Activated CD4-positive, alpha-beta T cell treated with anti-CD3 and anti-CD28 coated beads, Interleukin-2, amount 50 U/mL, for 16 hours (primary cell): ENCODE measurements around the gene PAX4.
A peak's percentile ranks its signal among the peaks of the same experiment; 100 is the strongest.

Experiments used
- DNase-seq: peaks from one replicate; pipeline ENCODE4 v3.0.0-alpha.2; 2020

The PAX4 gene, protein sequence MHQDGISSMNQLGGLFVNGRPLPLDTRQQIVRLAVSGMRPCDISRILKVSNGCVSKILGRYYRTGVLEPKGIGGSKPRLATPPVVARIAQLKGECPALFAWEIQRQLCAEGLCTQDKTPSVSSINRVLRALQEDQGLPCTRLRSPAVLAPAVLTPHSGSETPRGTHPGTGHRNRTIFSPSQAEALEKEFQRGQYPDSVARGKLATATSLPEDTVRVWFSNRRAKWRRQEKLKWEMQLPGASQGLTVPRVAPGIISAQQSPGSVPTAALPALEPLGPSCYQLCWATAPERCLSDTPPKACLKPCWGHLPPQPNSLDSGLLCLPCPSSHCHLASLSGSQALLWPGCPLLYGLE

GRCh38 chr7:127618042-127618441 lies at the start of gene PAX4:
Gene PAX4 (minus strand): TSS chr7:127618142. CDS start chr7:127615928, 2,214 bp downstream.
- DNase-seq: no peak

DNA sequence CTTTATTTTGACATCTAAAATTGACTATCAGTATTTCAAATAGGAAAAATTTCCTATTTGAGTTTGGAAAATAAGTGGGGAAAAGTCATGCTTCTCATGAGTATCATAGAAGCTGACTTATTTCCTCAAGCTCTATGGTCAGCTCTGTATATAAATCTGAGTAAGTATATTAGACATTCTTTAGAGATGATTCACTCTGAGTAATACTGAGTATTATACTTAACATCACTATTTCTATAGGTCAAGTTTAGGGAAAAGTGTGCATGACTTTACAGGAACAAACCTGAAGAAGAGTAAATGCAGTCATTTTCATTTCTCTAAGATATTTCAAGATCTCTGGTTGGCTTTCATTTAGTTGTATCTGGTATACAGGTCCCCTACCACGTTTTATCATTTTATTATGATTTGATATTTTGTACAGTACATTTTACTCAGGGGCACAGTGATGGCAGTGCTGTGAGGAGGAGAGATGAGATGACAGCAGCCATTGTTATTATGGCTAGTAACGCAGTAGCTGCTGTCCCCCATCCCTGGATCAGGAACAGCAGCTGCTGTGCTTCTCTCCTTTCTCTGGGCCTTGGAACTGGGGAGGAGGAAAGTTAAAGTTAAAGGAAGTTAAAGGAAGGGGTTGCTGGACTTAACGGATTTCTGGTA lies 49.2 kb upstream of the PAX4 start:
- DNase-seq: peak; percentile 50

DNA sequence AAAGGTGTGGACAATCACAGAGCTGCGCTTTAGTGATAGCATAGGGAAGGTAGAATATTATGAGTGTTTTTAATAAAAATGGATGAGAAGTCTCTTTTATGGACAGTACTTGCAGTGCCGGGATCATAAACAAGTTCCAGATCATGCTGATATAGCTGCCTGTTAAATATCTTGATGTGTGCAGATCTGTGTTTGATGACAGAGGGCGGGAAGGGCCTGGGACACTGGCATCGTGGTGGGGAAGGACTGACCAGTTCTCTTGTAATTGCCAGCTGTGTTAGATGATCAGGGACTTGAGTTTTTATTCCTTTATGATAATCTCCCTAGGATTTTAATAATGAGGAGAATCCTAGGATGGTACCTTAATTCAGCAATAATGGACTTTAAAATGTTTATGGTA lies 48.7 kb upstream of the PAX4 start:
- no peak for DNase-seq

DNA sequence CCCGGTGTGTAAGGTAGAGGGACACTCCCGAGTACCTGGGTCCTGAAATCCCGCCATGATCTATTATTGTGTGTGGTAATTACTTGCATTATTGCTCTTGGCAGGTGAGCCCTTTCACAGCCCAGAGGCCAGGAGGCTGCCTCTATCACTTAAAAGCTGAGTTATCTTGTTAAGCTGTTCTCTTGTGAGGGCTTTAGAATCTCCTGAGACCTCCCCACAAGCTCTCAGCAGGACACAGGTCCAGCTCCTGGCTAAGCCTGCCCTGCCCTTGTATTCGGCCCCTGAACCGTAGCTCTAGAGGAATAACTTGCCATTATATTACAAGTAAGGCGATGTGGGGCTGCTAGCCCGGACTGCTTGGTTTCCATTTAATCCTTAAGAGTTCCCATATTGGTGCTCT lies 48.0 kb upstream of the PAX4 start:
- DNase-seq: no peak

DNA sequence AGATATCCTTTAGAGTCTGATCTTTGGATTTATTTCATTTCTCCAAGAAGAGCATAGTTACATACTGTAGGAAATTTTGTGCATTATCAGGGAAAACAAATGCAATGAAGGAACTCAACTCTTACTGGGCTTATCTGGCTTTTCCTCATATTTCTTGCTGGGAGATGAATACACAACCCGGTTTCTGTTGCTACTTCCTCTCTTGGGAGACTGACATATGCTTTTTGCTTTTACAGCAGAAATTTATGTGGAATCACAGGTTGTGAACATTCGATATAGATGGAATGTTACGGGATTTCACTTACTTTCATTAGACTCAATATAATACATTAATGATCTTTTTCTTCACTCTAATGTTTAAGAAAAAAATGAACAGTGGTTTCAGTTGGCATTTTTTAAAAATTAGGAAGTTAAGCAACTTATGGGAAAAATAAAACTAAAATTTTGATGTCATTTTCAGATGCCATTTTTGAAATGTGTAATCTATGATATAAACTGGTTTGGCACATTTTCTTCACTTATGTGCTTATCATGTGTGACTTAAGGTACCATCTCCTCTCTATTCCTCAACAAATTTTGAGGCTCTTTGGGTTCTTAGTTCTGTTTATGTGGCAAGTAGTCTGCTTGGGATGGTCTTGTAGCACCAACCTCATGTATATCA lies 41.2 kb upstream of the PAX4 start:
- no peak for DNase-seq

DNA sequence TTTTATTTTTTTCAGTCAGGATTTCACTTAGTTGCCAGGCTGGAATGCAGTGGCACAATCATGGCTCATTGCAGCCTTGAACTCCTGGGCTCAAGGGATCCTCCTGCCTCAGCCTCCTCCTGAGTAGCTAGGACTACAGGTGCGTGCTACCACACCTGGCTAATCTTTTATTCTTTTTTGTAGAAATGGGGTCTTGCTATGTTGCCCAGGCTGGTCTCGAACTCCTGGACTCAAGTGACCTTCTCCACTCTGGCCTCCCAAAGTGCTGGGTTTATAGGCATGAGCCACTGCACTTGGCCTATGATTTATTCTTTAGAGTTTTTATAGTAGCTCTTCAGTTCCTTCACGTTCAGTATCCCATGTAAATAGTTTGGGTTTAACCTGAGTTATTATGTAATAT lies 39.6 kb upstream of the PAX4 start:
- no peak for DNase-seq

DNA sequence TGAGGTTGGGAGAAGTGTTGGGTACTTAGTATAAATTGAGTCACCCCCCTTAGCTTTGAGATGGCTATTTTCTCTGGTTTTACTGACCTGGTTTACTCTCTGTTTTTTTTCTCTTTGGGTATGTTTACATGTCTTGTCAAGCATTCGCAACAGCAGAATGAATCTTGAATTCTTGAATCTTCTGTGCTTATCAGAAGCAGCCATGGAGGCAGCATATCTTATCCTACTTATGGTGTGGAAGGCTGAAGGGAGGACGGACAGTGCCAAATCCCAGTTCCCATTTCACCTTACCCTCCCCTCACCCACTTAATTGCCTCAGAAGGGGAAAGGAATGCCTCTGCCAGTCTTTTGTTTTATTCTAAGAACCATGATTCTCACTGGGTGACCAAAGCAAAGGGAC lies 37.8 kb upstream of the PAX4 start:
- no peak for DNase-seq

DNA sequence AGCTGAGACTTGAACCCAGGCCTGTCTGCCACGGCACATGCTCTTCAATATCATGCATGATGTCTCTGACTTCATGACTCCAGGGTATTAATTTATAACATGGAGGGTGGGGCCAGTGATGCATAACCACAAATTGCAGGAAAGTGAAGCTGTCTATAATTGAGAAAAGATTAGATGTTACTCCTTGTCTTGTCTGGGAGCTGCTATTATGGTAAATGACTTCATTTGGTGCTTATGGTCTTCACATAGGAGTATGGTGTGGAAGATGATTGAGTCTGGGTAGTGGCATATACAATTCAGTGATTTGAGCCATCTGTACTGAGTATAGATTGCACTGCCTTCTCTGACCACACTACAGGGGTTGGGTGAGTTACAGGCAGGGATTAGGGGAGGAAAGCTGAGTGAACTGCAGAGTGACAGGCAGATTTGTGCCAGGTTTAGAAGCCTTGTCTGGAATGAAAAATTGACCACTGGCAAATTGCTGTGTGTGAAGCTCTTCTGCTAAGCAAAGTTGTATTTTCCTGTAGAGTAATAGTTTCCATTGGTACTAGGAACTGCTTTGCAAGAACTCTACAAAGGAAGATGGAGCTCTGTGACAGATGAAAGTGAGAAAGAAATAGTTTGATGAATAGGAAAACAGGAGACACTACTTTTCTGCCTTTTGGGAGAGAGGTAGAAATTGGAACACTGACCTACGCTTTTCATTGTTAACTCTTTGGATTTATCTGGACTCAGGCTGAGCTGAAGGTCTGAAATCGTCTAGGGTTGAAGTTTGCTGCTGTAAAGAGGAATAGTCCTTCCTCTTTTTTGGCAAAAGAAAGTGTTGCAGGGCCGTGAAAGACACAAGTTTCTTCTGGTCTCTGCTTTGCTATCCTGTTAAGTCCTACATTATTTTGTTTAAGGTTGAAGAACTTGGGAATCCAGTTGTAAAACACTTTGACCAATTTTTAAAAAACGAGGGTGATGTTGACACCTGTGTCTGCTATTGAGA lies 36.8 kb upstream of the PAX4 start:
- peak; percentile 27 for DNase-seq

DNA sequence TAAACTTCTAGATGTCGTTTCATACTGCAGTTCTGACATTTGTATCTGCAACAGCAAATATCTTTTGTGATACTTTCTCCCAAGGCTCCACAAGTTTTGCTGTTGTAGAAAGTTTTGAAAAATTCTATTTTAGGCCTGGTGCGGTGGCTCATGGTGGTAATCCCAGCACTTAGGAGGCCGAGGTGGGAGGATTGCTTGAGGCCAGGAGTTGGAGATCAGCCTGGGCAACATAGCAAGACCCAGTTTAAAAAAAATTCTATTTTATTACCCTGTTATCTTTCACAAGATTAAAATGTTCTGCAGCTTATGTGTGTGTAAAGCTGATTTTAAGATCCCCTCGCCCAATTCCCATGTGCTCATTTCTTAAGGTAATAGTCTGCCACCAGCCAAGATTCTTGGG lies 35.5 kb upstream of the PAX4 start:
- no peak for DNase-seq

DNA sequence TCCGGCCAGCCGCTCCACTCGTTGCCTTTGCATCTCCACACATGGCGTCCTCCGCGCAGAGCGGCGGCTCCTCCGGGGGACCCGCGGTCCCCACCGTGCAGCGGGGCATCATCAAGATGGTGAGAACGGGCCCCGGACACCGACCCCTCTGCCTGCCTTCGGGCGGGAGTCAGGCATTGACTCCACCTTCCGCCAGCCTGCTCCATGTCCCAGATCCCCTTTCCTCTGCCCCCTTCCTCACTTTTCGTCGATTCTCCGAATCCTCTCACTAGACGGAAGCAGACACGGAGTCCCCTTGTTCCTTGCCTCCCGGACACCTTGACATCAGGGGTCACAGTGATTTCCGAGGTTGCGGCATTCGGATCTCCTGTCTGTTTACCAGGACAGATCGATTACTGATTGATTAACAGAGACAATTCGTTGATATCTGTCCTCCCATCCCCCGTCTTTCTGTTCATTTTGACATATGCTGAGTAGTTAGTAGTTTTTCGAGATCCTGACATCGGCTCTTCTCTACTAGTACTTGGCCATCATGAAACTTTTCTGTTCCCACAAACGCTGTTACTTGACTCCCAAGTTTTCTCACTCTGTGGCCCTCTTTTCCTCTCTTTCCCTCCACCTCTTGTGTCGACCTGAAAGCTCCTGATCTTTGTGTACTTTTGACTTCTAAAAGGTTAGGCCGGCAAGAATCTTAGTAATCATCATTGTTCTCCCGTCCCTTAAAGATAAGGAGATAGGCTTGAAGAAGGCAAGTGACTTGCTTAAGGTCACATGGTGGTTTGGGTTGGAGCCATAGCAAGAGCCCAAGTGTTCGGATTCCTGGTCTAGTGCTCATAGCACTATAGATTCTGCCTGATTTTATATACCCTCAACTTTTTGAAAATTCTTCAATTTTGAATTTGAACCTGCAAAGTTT lies 34.6 kb upstream of the PAX4 start:
- DNase-seq: peak; percentile 21

DNA sequence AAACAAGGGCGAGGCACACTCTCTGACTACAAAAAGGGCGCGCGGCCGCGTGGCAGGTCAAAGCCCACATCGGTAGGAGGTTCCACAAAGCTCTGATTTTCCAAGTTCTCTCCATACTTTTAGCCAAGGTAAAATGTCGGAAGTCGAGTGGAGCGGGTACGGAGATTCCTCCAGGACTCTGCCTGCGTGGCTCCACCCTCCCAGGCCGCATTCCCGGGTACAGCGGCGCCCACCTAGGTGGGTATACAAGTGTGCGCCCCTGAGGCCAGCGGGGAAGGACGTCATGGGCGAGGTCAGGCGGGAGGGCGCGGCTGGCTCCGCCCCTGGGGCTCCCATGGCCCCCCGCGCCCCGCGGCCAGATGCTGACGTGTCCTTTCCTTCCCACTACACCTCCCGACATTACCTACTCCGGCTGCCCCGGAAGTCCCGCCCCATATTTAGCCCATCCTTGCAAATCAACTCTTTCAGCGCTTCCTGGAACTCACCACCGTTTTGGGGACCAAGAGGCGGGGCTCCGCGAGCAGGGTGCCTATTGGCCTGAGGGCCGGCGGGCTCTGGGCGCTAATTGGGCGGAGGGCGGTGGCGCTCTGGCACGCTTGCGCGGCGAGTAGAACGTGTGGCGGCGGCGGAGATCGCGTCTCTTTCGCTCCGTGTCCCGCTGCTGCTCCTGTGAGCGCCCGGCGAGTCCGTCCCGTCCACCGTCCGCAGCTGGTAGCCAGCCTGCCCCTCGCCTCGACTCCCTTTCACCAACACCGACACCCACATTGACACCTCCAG lies 33.8 kb upstream of the PAX4 start, which contains the start of gene SND1:
Gene SND1, plus strand, starts transcription at position 639 of the 777 bp plus-strand sequence. CDS start 180 bp downstream, outside the sequence.
- DNase-seq: peak; percentile 100

DNA sequence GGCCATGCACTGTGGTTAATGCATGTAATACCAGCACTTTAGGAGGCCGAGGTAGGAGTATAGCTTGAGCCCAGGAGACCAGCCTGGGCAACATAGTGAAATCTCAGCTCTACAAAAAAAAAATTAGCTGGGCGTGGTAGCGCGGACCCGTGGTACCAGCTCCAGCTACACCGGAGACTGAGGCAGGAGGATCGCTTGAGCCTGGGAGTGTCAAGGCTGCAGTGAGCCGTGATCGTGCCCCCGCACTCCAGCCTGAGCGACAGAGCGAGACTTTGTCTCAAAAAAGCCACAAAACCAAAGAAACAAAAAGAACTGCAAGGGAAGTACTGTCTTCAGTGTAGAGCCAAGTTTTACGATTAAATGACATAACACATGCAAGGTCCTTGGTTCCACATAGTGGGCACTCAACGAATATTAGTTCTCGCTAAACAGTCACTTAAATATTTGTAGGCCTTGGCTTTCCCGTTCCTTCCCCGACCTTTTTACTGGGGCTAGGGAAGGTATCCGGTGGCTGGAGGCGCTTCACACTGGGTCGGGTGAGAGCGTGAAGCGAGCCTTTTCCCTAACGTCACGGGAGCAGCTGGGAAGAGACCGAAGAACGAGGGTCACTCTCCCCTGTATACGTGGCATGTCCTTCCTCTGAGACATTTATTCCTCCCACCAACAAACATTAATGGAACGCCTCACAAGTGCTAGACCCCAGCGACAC lies 33.1 kb upstream of the PAX4 start:
- DNase-seq: no peak

DNA sequence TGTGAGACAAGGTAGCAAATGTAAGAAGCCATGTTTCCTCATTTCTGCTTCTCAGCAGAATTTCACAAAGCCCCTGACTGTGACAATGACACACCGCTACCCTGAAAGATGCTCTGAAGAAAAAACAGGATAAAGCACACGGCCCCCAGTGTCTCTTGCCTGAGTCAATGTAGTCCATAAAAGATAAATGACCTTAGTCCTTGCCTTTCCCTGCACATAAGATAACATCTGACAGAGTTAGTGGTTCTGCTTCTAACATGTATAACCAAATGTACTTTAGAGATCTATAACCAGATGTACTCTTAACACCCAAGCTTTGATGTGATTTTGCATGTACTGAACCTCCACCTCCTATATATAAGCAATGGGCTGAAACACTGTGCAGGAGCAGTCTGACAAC lies 31.0 kb upstream of the PAX4 start:
- no peak for DNase-seq

DNA sequence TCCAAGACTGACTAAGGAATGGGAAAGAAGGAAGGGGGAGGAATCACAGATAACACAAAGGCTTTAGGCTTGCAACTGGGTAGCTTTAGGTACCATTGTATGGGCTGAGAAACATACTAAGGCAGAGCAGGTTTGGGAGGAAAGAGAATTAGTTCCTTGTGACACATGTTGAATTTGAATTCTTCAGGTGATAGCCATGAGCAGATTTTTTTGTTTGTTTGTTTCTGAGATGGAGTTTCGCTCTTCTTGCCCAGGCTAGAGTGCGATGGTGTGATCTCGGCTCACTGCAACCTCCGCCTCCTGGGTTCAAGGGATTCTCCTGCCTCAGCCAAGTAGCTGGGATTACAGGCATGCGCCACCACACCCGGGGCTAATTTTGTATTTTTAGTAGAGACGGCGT lies 29.7 kb upstream of the PAX4 start:
- no peak for DNase-seq

DNA sequence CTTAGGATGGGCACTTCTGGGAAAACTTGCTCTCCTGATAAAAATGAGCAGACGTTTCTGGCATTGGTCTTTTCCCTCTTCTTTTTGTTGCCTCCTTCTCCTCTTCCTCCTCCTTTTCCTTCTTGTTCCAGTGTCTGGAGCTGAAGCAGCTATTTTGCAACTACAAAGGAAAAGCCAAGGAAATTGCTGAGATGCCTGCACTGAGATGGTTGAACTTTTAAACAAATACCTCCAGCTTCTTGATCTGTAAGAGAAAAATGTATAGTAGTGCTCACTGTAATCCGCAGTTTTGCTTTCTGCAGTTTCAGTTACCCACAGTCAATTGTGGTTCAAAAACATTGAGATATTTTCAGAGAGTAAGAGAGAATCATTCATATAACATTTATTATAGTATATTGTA lies 26.5 kb upstream of the PAX4 start:
- no peak for DNase-seq

- DNase-seq: no peak
Observed at GRCh38 chr7:127638197-127638596, 20.3 kb upstream of the PAX4 start.

- DNase-seq: no peak
Observed at GRCh38 chr7:127635659-127636285, 17.8 kb upstream of the PAX4 start.

DNA sequence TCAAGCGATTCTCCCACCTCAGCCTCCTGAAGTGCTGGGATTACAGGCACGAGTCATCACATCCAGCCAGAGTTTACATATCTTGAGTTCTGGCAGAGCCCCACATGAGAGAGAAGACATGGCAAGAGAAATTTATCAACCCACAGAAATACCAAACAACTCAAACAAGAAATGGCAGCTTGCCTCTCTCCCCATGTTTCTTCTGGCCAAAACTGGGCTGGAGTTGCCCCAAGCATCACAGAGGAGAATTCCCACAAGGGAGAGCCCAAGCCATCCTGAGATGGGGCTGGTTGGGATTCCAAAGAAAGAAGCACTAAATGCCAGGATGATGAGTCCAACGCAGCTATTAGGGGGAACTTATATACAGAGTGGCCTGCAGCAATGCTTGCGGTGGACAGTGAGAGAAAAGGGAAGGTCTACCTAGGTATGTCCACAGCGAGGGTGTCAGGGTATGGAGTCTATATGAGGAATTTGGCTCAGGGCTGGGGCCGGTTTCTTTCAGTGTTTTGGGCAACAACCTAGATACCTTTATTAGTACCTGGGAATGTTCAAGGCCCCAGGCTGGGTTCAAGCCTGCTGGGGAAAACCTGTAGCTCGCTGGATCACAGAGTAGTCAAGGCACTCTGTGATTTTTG lies 14.5 kb upstream of the PAX4 start:
- no peak for DNase-seq

- peak; percentile 33 for DNase-seq
Observed at GRCh38 chr7:127629268-127629854, 11.4 kb upstream of the PAX4 start.
